MM.1S (cell line): Measurements from ENCODE around the gene TSHR.

Source experiments
- CTCF ChIP-seq: fragments of 300-600 bp; sonication (generic); IDR thresholded peaks from 2 replicates; pipeline ENCODE4 v1.5.1; 2016; ENCODE audit warnings: antibody characterized with exemption, low read length, mixed read lengths
- EZH2 ChIP-seq: fragments of 300-600 bp; sonication (generic); optimal IDR thresholded peaks from 2 replicates; pipeline ENCODE3; 2017; ENCODE audit warnings: low read depth, mild to moderate bottlenecking, antibody characterized with exemption, low read length, mixed read lengths
- EZH2phosphoT487 ChIP-seq: fragments of 300-600 bp; sonication (generic); IDR thresholded peaks from 2 replicates; pipeline ENCODE4 v1.6.1; 2018; ENCODE audit warnings: antibody characterized with exemption, low read length

- TF ChIP-seq CTCF (no peak), EZH2 (no peak), EZH2phosphoT487 (no peak)
Measured at GRCh38 chr14:80974679-80975078, 19.3 kb downstream of the TSHR start.
